AG09309 (cell line): ENCODE measurements around the gene KRT16.

ENCODE experiments used
- DNase-seq: peaks from one replicate; pipeline ENCODE4 v3.0.0-alpha.2; 2010; ENCODE audit warnings: low read depth
- H3K4me3 ChIP-seq: 2 replicates; pipeline ENCODE4 v1.5.1; 2011; ENCODE audit warnings: mild to moderate bottlenecking, low read depth, low read length, moderate library complexity; ENCODE audit not compliant: control insufficient read depth
- TF ChIP-seq, protein P1 (sequence below): IDR thresholded peaks from 2 replicates; pipeline ENCODE4 v1.5.1; 2011; ENCODE audit warnings: mild to moderate bottlenecking, low read depth, low read length, inconsistent platforms; ENCODE audit not compliant: insufficient read depth, control insufficient read depth; ENCODE audit errors: missing control alignments

Gene KRT16

DNA sequence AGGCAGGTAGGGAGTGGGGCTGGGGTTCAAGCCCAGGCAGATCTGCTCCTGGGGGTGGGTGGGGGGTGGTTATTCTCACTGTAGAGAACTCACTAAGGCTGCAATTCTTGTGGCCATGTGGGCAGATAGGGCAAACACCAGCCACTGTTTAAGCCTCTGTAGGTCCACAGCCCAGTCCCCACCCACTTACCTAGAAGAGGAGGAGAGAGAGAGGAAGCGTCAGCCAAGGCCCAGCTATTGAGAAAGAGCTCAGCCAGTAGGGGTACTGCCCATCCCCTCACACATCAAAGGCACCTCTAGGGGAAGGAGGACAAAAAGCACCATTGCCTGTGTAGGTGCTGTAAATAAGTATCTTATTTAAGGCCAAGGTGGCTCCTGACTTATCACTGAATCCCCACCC is 12.9 kb downstream of the KRT16 start:
- DNase-seq = no peak
- no peak overlapping the region for H3K4me3 ChIP-seq
- TF ChIP-seq, protein P1, sequence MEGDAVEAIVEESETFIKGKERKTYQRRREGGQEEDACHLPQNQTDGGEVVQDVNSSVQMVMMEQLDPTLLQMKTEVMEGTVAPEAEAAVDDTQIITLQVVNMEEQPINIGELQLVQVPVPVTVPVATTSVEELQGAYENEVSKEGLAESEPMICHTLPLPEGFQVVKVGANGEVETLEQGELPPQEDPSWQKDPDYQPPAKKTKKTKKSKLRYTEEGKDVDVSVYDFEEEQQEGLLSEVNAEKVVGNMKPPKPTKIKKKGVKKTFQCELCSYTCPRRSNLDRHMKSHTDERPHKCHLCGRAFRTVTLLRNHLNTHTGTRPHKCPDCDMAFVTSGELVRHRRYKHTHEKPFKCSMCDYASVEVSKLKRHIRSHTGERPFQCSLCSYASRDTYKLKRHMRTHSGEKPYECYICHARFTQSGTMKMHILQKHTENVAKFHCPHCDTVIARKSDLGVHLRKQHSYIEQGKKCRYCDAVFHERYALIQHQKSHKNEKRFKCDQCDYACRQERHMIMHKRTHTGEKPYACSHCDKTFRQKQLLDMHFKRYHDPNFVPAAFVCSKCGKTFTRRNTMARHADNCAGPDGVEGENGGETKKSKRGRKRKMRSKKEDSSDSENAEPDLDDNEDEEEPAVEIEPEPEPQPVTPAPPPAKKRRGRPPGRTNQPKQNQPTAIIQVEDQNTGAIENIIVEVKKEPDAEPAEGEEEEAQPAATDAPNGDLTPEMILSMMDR = no peak

DNA sequence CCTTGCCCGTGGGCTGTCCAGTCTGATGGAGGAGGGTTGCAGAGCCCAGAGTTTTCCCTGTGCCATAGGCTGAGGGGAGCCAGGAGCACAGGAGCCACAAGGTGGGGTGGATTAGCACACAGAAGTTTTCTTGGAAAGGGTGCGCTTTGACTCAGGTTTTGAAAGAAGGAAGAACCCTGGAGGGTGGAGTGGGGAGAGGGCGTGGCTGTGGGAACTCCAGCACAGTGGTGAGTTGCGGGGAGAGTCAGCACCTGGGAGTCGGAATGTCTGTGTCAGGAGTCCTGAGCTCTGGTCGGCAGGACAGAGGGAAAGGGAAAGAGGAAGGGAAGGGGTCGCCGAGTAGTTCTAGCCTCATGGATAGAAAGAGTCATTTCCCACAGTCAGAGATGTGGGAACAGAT is 17.0 kb downstream of the KRT16 start:
- TF ChIP-seq, protein P1 = no peak
- no peak overlapping the region for H3K4me3 ChIP-seq
- no peak for DNase-seq

DNA sequence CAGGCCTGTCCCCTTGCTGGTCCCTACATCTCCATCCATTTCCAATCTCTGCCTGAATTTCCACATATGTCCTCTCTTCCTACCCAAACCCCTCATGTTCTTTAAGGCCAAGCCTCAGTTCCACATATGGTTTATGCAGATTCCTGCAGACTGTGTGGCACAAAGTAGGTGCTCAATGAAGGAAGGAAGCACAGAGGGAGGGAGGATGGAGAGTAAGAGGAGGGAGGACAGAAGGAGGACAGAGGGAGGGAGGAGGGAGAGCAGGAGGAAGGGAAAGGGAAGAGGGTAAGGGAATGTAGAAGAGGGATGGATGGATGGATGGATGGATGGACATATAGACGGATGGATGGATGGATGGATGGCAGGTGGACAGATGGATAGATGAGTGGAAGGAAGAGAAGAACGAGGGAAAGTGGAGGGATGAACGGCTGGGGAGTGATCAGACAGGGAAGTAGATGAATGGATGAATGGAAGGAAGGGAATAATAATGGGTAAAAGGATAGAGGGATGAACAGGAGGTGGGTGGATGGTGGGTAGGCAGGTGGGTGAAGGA is 18.1 kb downstream of the KRT16 start:
- TF ChIP-seq, protein P1 = no peak
- DNase-seq = no peak
- no peak overlapping the region for H3K4me3 ChIP-seq

DNA sequence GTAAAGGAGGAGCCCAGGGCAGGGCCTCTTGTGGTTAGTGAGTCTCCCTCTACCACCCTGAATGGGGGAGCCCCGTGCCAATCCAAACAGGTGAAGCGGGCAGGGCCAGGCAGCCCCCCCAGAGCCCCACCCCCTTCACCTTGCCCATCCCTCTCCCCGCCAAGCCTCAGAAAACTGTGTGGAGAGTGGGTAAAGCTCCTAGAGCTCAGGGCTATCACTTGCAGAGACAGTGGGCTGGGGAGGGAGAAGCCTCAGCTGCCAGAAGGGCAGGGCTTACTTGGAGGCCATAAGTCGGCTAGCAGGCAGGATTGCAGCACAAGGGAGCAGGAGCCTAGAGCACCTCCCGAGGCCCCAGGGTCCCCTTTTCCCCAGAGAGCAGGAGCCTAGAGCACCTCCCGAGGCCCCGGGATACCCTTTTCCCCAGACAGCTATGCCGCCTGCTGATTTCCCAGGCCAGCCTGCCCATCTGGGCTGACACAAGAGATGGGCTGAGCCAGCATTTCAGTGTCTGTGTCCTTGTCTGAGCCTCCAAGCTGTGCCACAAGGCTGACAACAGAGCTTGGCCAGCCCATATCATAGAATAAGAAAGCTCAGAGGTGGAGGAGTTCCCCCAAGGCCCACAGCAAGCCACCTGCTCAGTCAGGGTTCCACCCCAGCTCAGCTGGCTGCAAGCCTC is 19.1 kb downstream of the KRT16 start:
- DNase-seq = no peak
- TF ChIP-seq, protein P1 = no peak

DNA sequence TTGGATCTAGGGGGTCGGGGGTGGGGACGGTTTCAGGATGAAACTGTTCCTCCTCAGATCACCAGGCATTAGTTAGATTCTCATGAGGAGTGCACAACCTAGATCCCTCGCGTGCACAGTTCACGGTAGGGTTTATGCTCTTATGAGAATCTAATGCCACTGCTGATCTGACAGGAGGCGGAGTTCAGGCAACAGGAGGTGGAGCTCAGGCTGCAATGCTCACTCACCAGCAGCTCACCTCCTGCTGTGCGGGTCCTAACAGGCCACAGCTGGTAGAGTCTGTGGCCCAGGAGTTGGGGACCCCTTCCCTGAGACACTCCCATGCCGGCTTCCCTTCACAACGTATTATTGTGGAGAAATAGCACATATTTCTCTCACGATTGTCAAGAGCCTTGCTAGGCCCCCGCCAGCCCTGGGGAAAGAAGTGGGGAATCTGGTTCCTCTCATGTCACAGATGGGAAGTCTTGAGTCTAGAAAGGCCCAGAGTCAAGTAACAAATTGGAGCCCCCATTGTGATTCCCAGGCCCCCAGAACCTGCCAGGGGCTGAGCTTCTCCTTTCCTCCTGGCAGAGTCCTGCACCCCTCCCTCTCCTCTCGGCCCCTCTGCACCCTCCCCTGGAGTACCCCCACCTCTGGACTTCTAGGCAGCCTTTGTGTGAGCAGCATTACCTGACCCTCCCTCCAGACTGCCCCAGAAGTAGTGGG is 19.8 kb downstream of the KRT16 start:
- TF ChIP-seq, protein P1 = no peak
- no peak overlapping the region for H3K4me3 ChIP-seq
- no peak for DNase-seq

More for the DNA sequence above, 19.1 kb downstream of the KRT16 start:
- no peak overlapping the region for H3K4me3 ChIP-seq

DNA sequence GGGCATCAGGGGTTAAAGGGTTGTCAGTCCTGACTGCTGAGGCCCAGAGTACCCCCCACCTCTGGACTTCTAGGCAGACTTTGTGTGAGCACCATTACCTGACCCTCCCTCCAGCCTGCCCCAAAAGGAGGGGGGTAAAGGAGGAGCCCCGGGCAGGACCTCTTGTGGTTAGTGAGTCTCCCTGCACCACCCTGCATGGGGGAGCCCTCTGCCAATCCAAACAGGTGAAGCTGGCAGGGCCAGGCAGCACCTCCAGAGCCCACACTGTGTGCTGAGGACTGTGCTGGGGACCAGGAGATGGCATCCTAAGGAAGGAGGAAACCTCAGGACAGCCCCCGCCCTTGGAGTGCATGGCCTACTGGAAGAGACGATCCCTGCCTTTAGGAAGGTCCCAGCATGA is 23.3 kb downstream of the KRT16 start:
- no peak for DNase-seq
- TF ChIP-seq, protein P1 = no peak
- H3K4me3 ChIP-seq = no peak overlapping the region
